ENCODE measurements around the gene VEGFB.
A peak's percentile ranks its signal among the peaks of the same experiment; 100 is the strongest.

DNA sequence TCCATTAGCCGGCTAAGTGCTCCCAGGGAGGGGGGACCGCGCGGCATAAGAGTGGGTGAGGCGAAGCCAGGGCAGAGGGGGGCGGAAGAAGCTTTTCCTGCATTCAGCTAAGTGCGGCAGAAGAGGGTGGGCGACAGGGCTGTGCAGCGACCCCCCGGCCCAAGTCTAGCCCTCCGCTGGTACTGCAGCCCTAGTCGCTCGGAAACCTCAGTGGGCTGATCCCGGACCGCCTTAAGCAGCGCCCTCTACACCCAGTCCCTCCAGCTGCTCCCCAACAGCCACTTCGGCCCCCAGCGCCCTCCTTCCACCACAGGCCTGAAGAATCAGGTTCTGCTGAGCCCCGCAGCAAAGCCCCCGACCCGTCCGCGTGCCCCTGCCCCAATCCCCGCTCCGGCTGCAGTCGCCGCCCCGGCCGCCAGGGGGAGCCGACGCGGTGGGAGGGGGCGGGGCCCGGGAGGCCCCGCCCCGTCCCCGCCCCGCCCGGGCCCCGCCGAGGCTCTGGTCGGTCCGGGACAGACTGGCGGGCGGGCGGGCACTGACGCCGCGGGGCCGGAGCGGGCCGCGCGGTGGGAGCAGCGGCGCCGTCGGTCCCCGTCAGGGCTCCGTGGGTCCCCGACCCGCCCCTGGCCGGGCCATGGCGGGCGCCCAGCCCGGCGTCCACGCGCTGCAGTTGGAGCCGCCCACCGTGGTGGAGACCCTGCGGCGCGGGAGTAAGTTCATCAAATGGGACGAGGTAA, 16.8 kb downstream of the VEGFB start, which contains the start of gene PLCB3:
- no peak for TF ChIP-seq CEBPB (IDR thresholded peaks at IDR 0.05)
- no peak for TF ChIP-seq EP300 (IDR thresholded peaks at IDR 0.05)
- TF ChIP-seq CTCF (IDR thresholded peaks at IDR 0.05): peak; percentile 88
- no peak for TF ChIP-seq EHMT2 (IDR thresholded peaks at IDR 0.05; ENCODE audit: low read depth)
- TF ChIP-seq ZSCAN20 (CRISPR knock-in tag; IDR thresholded peaks at IDR 0.05): no peak
- peak; percentile 71 for TF ChIP-seq POLR2A (IDR thresholded peaks at IDR 0.05; ENCODE audit: low read length)
- TF ChIP-seq KDM1A (IDR thresholded peaks at IDR 0.05; ENCODE audit: low read depth): no peak
- TF ChIP-seq FOSL2 (IDR thresholded peaks at IDR 0.05): no peak
- no peak for TF ChIP-seq FOSL2 (CRISPR knock-in tag; IDR thresholded peaks at IDR 0.05)
- no peak for TF ChIP-seq RFX5 (IDR thresholded peaks at IDR 0.05)
- TF ChIP-seq SMC3 (IDR thresholded peaks at IDR 0.05): peak; percentile 60
- TF ChIP-seq RAD21 (conservative IDR thresholded peaks at IDR 0.05 in 1 of 2, IDR thresholded peaks at IDR 0.05 in 1 of 2): peak in 1 of 2 experiments; percentile 33; a peak in 2 of 5 replicates

Data from A549 (cell line).